ENCODE data around the gene SH3RF1. TPM values are rescaled to one million over a fixed set of nuclear protein-coding genes. Genes with fewer than 3 reads are reported as not detected.

Gene SH3RF1
- total RNA-seq, 4 donors from 2014 or later, result 5.9 to 41.2 (median 15.0) TPM

GRCh38 chr4:169137558-169137920, 133.2 kb downstream of the SH3RF1 start:
- no peak overlapping the region for H3K4me3 ChIP-seq
- H3K36me3 ChIP-seq, result no peaks in the 10 kb centered on the region

GRCh38 chr4:169136796-169137557, 133.8 kb downstream of the SH3RF1 start:
- H3K27ac ChIP-seq, result no peak overlapping the region
- H3K27me3 ChIP-seq, result no peaks in the 10 kb centered on the region
- no peak overlapping the region for H3K4me3 ChIP-seq
- intact Hi-C loops (cut with DNase I; ENCODE audit: low total_unique reads), result no loop called here
- no peaks in the 10 kb centered on the region for H3K4me1 ChIP-seq
- no peaks in the 10 kb centered on the region for H3K9me3 ChIP-seq
- DNase-seq, result no peak
- TF ChIP-seq CTCF (IDR thresholded peaks at IDR 0.05) (no peak), POLR2A (IDR thresholded peaks at IDR 0.05) (no peak)
- no peaks in the 10 kb centered on the region for H3K36me3 ChIP-seq

More at GRCh38 chr4:169137558-169137920, 133.2 kb downstream of the SH3RF1 start:
- TF ChIP-seq CTCF (IDR thresholded peaks at IDR 0.05), result no peak
- no peak for TF ChIP-seq POLR2A (IDR thresholded peaks at IDR 0.05)
- Histone ChIP-seq H3K27ac (no peak overlapping the region), H3K9me3 (no peaks in the 10 kb centered on the region), H3K4me1 (no peaks in the 10 kb centered on the region), H3K27me3 (no peaks in the 10 kb centered on the region)
- DNase-seq, result no peak
- intact Hi-C loops (cut with DNase I; ENCODE audit: low total_unique reads), result no loop called here

- Histone ChIP-seq H3K27ac (no peak overlapping the region), H3K4me3 (no peak overlapping the region), H3K9me3 (no peaks in the 10 kb centered on the region), H3K27me3 (no peaks in the 10 kb centered on the region), H3K4me1 (no peaks in the 10 kb centered on the region), H3K36me3 (no peaks in the 10 kb centered on the region)
- no peak for TF ChIP-seq CTCF (IDR thresholded peaks at IDR 0.05)
- TF ChIP-seq POLR2A (IDR thresholded peaks at IDR 0.05), result no peak
- intact Hi-C loops (cut with DNase I; ENCODE audit: low total_unique reads), result no loop called here
- no peak for DNase-seq
Observed at GRCh38 chr4:169136330-169136729, 134.4 kb downstream of the SH3RF1 start.

GRCh38 chr4:169135776-169136175, 135.0 kb downstream of the SH3RF1 start:
- H3K27me3 ChIP-seq, result no peaks in the 10 kb centered on the region
- H3K4me3 ChIP-seq, result no peak overlapping the region
- DNase-seq, result no peak
- intact Hi-C loops (cut with DNase I; ENCODE audit: low total_unique reads), result no loop called here
- no peak for TF ChIP-seq POLR2A (IDR thresholded peaks at IDR 0.05)
- no peak for TF ChIP-seq CTCF (IDR thresholded peaks at IDR 0.05)
- H3K36me3 ChIP-seq, result no peaks in the 10 kb centered on the region
- H3K4me1 ChIP-seq, result no peaks in the 10 kb centered on the region
- no peak overlapping the region for H3K27ac ChIP-seq
- H3K9me3 ChIP-seq, result no peaks in the 10 kb centered on the region

- no peaks in the 10 kb centered on the region for H3K27me3 ChIP-seq
- TF ChIP-seq POLR2A (IDR thresholded peaks at IDR 0.05) (no peak), CTCF (IDR thresholded peaks at IDR 0.05) (no peak)
- no peaks in the 10 kb centered on the region for H3K9me3 ChIP-seq
- intact Hi-C loops (cut with DNase I; ENCODE audit: low total_unique reads), result no loop called here
- no peaks in the 10 kb centered on the region for H3K4me1 ChIP-seq
- H3K4me3 ChIP-seq, result no peak overlapping the region
- no peak overlapping the region for H3K27ac ChIP-seq
- no peak for DNase-seq
- H3K36me3 ChIP-seq, result no peaks in the 10 kb centered on the region
Observed at GRCh38 chr4:169133932-169134331, 136.8 kb downstream of the SH3RF1 start.

Data from uterus (tissue), 4 donors.